Neural cell (in vitro differentiated cells): Measurements from ENCODE around the gene KCNJ10.

Source experiments
- EP300 ChIP-seq: fragments of 450-650 bp; conservative IDR thresholded peaks from 2 replicates; pipeline ENCODE4 v1.6.1; 2014; ENCODE audit warnings: antibody characterized with exemption, mild to moderate bottlenecking, moderate library complexity; ENCODE audit not compliant: poor library complexity, severe bottlenecking
- MXI1 ChIP-seq: fragments of 450-650 bp; conservative IDR thresholded peaks from 2 replicates; pipeline ENCODE4 v1.6.1; 2014; ENCODE audit warnings: antibody characterized with exemption, mild to moderate bottlenecking; ENCODE audit not compliant: poor library complexity, severe bottlenecking
- RAD21 ChIP-seq: fragments of 450-650 bp; conservative IDR thresholded peaks from 2 replicates; pipeline ENCODE4 v1.6.1; 2014; ENCODE audit warnings: antibody characterized with exemption, mild to moderate bottlenecking, moderate library complexity
- SMC3 ChIP-seq: fragments of 450-650 bp; conservative IDR thresholded peaks from 2 replicates; pipeline ENCODE4 v1.6.1; 2014; ENCODE audit warnings: antibody characterized with exemption, mild to moderate bottlenecking, moderate library complexity; ENCODE audit not compliant: poor library complexity
- TF ChIP-seq, protein P1 (sequence below): IDR thresholded peaks from 2 replicates; pipeline ENCODE4 v1.6.1; 2012; ENCODE audit warnings: borderline replicate concordance
- TF ChIP-seq, protein P2 (sequence below): fragments of 450-650 bp; IDR thresholded peaks from 2 replicates; pipeline ENCODE4 v1.5.1; 2014; ENCODE audit warnings: antibody characterized with exemption, mild to moderate bottlenecking, moderate library complexity; ENCODE audit not compliant: poor library complexity, severe bottlenecking

DNA sequence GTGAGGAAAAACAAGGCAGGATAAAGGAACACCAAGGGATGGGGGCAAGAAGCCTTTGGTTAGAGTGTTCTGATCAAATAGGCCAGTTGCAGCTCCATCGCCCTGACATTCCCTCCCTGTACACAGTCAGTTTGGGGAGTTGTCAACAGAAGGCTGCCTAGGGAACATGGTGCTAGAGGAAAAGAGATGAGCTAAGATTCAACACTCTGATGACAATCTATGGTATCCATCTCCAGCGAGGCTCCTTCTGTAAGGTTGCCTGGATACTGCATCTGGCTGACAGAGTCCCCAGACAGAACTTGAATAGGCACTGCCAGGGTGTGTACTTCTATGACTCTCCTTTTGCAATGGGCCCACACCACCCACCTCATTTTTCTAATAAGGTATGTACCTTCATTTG is 104.7 kb downstream of the KCNJ10 start:
- TF ChIP-seq, protein P1, sequence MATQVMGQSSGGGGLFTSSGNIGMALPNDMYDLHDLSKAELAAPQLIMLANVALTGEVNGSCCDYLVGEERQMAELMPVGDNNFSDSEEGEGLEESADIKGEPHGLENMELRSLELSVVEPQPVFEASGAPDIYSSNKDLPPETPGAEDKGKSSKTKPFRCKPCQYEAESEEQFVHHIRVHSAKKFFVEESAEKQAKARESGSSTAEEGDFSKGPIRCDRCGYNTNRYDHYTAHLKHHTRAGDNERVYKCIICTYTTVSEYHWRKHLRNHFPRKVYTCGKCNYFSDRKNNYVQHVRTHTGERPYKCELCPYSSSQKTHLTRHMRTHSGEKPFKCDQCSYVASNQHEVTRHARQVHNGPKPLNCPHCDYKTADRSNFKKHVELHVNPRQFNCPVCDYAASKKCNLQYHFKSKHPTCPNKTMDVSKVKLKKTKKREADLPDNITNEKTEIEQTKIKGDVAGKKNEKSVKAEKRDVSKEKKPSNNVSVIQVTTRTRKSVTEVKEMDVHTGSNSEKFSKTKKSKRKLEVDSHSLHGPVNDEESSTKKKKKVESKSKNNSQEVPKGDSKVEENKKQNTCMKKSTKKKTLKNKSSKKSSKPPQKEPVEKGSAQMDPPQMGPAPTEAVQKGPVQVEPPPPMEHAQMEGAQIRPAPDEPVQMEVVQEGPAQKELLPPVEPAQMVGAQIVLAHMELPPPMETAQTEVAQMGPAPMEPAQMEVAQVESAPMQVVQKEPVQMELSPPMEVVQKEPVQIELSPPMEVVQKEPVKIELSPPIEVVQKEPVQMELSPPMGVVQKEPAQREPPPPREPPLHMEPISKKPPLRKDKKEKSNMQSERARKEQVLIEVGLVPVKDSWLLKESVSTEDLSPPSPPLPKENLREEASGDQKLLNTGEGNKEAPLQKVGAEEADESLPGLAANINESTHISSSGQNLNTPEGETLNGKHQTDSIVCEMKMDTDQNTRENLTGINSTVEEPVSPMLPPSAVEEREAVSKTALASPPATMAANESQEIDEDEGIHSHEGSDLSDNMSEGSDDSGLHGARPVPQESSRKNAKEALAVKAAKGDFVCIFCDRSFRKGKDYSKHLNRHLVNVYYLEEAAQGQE: no peak
- no peak for TF ChIP-seq EP300
- TF ChIP-seq, protein P2, sequence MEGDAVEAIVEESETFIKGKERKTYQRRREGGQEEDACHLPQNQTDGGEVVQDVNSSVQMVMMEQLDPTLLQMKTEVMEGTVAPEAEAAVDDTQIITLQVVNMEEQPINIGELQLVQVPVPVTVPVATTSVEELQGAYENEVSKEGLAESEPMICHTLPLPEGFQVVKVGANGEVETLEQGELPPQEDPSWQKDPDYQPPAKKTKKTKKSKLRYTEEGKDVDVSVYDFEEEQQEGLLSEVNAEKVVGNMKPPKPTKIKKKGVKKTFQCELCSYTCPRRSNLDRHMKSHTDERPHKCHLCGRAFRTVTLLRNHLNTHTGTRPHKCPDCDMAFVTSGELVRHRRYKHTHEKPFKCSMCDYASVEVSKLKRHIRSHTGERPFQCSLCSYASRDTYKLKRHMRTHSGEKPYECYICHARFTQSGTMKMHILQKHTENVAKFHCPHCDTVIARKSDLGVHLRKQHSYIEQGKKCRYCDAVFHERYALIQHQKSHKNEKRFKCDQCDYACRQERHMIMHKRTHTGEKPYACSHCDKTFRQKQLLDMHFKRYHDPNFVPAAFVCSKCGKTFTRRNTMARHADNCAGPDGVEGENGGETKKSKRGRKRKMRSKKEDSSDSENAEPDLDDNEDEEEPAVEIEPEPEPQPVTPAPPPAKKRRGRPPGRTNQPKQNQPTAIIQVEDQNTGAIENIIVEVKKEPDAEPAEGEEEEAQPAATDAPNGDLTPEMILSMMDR: no peak
- TF ChIP-seq RAD21: no peak
- no peak for TF ChIP-seq MXI1
- TF ChIP-seq SMC3: no peak
